Trophoblast cell (in vitro differentiated cells and primary cell): Measurements from ENCODE around the gene UBN1.

Experiments used
- DNase-seq, 2 donors: peaks; one replicate each; pipeline ENCODE4 v3.0.0-alpha.2; 2016
- H2AFZ ChIP-seq: 2 replicates; pipeline ENCODE4 v1.6.1; 2013; ENCODE audit warnings: low read length, moderate library complexity, mild to moderate bottlenecking; ENCODE audit not compliant: insufficient read depth, poor library complexity
- H2AK5ac ChIP-seq: 2 replicates; pipeline ENCODE4 v1.6.1; 2013; ENCODE audit warnings: mild to moderate bottlenecking, low read length
- H2BK120ac ChIP-seq: 2 replicates; pipeline ENCODE4 v1.6.1; 2013; ENCODE audit warnings: low read length, mild to moderate bottlenecking, moderate library complexity; ENCODE audit not compliant: insufficient read depth, poor library complexity
- H2BK12ac ChIP-seq: 2 replicates; pipeline ENCODE4 v1.6.1; 2013; ENCODE audit warnings: mild to moderate bottlenecking, low read length, moderate library complexity
- H2BK5ac ChIP-seq: 2 replicates; pipeline ENCODE4 v1.6.1; 2013; ENCODE audit warnings: low read length, low read depth, moderate library complexity, mild to moderate bottlenecking; ENCODE audit not compliant: poor library complexity
- H3K14ac ChIP-seq: 2 replicates; pipeline ENCODE4 v1.6.1; 2013; ENCODE audit warnings: mild to moderate bottlenecking, low read length
- H3K18ac ChIP-seq: 2 replicates; pipeline ENCODE4 v1.6.1; 2013; ENCODE audit warnings: mild to moderate bottlenecking, low read length
- H3K23ac ChIP-seq: 2 replicates; pipeline ENCODE4 v1.6.1; 2013; ENCODE audit warnings: low read length
- H3K27ac ChIP-seq: 2 replicates; pipeline ENCODE4 v1.5.1; 2013; ENCODE audit warnings: low read depth, mild to moderate bottlenecking, inconsistent platforms, low read length, moderate library complexity
- H3K27me3 ChIP-seq: 2 replicates; pipeline ENCODE4 v1.6.1; 2013; ENCODE audit warnings: inconsistent platforms, mild to moderate bottlenecking, low read length, moderate library complexity; ENCODE audit not compliant: insufficient read depth
- H3K36me3 ChIP-seq, 2 experiments: 1 replicate in 1 of 2; 2 replicates in 1 of 2; pipeline ENCODE4 v1.6.1; 2013; ENCODE audit warnings: low read length in 2 of 2, mild to moderate bottlenecking in 2 of 2, moderate library complexity in 1 of 2; ENCODE audit not compliant: insufficient read depth in 2 of 2, control insufficient read depth in 1 of 2
- H3K4ac ChIP-seq: 2 replicates; pipeline ENCODE4 v1.6.1; 2013; ENCODE audit warnings: low read depth, mild to moderate bottlenecking, low read length, moderate library complexity
- H3K4me1 ChIP-seq, 2 experiments: 1 replicate in 1 of 2; 2 replicates in 1 of 2; pipeline ENCODE4 v1.6.1; 2013; ENCODE audit warnings: low read length in 2 of 2, mild to moderate bottlenecking in 2 of 2, moderate library complexity in 1 of 2; ENCODE audit not compliant: insufficient read depth in 2 of 2, control insufficient read depth in 1 of 2
- H3K4me2 ChIP-seq: 2 replicates; pipeline ENCODE4 v1.6.1; 2013; ENCODE audit warnings: inconsistent platforms, mild to moderate bottlenecking, low read length, moderate library complexity
- H3K4me3 ChIP-seq: 2 replicates; pipeline ENCODE4 v1.5.1; 2013; ENCODE audit warnings: mild to moderate bottlenecking, low read depth, low read length, inconsistent platforms
- H3K79me1 ChIP-seq: one replicate; pipeline ENCODE4 v1.6.1; 2013; ENCODE audit warnings: low read length
- H3K79me2 ChIP-seq: 2 replicates; pipeline ENCODE4 v1.6.1; 2013; ENCODE audit warnings: low read length, mild to moderate bottlenecking; ENCODE audit not compliant: control insufficient read depth, insufficient read depth, poor library complexity
- H3K9ac ChIP-seq: 2 replicates; pipeline ENCODE4 v1.6.1; 2013; ENCODE audit warnings: mild to moderate bottlenecking, low read length
- H3K9me3 ChIP-seq: 2 replicates; pipeline ENCODE4 v1.6.1; 2013; ENCODE audit warnings: low read depth, mild to moderate bottlenecking, control low read depth, inconsistent platforms, low read length; ENCODE audit not compliant: insufficient read depth
- H4K12ac ChIP-seq: 2 replicates; pipeline ENCODE4 v1.6.1; 2013; ENCODE audit warnings: low read depth, mild to moderate bottlenecking, low read length, moderate library complexity
- H4K8ac ChIP-seq: 2 replicates; pipeline ENCODE4 v1.6.1; 2013; ENCODE audit warnings: low read depth, mild to moderate bottlenecking, low read length, moderate library complexity
- H4K91ac ChIP-seq: one replicate; pipeline ENCODE4 v1.6.1; 2013; ENCODE audit warnings: low read depth, mild to moderate bottlenecking, low read length, moderate library complexity
- WGBS: extraction: QIAGEN DNeasy Blood & Tissue Kit; methylation state at CpG from one replicate; pipeline ENCODE4 v1.1.7; 2013; ENCODE audit warnings: missing lambda C conversion rate; ENCODE audit not compliant: insufficient read length, insufficient coverage; ENCODE audit errors: extremely low coverage; 5-methylcytosine and 5-hydroxymethylcytosine counted together

The UBN1 gene

DNA sequence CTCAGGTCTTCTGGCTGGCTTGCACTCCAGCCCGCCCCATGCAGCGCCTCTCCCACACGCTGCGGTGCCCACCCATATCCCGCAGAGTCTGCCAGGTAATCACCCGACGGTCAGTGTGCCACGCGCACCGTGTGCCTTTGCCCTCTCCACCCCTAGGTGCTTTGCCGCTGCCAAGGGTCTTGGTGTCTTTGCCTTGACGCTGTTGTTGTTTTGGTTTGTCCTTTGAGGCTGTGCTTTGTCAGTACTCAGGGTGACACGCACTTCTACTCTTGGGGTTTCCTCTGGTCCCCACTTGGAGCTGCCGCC lies 30.1 kb downstream of the UBN1 start:
- Histone ChIP-seq H3K23ac (no peak overlapping the region), H3K79me1 (no peaks in the 10 kb centered on the region), H2BK120ac (no peak overlapping the region), H3K27ac (no peak overlapping the region), H3K4ac (no peak overlapping the region), H3K9me3 (no peaks in the 10 kb centered on the region), H3K18ac (no peak overlapping the region), H3K4me1 (no peaks in the 10 kb centered on the region), H4K8ac (no peak overlapping the region), H3K4me3 (no peak overlapping the region), H3K27me3 (no peaks in the 10 kb centered on the region), H2AK5ac (no peak overlapping the region), H2BK12ac (no peak overlapping the region), H3K79me2 (no peaks in the 10 kb centered on the region), H4K12ac (no peak overlapping the region), H3K14ac (no peak overlapping the region), H4K91ac (no peak overlapping the region), H3K4me2 (no peak overlapping the region), H2AFZ (no peak overlapping the region), H2BK5ac (no peak overlapping the region), H3K9ac (no peak overlapping the region), H3K36me3 (peaks cover 72 to 85% of the 10 kb centered on the region in 2 experiments)
- WGBS: no CpG with 5 or more reads among the region's 14 CpGs
- no peak for DNase-seq

DNA sequence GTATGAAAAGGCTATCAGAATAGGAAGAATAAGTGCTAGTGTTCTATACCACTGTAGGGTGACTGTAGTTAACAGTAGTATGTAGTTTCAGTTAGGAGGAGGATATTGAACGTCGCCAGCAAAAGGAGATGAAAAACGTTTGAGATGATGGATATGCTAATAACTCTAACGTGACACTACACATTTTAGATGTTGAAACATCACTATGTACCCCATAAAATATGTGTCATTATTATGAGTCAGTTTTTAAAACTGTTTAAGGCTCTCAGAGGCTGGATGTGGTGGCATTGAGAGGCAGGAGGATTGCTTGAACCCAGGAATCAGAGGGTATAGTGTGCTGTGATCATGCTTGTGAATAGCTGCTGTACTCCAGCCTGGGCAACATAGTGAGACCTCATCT lies 31.8 kb downstream of the UBN1 start:
- Histone ChIP-seq H2BK120ac (no peak overlapping the region), H3K79me2 (no peaks in the 10 kb centered on the region), H4K12ac (no peak overlapping the region), H3K9me3 (peaks cover 3% of the 10 kb centered on the region), H2BK5ac (no peak overlapping the region), H3K4me3 (no peak overlapping the region), H3K14ac (no peak overlapping the region), H3K4me2 (no peak overlapping the region), H3K4ac (no peak overlapping the region), H3K4me1 (no peaks in the 10 kb centered on the region), H3K23ac (no peak overlapping the region), H4K8ac (no peak overlapping the region), H3K27me3 (no peaks in the 10 kb centered on the region), H4K91ac (no peak overlapping the region), H3K9ac (no peak overlapping the region), H3K79me1 (no peaks in the 10 kb centered on the region), H3K27ac (no peak overlapping the region), H2BK12ac (no peak overlapping the region), H3K36me3 (peaks cover 78 to 85% of the 10 kb centered on the region in 2 experiments), H2AK5ac (no peak overlapping the region), H3K18ac (no peak overlapping the region), H2AFZ (no peak overlapping the region)
- no peak for DNase-seq
- no CpG with 5 or more reads among the region's 4 CpGs for WGBS

DNA sequence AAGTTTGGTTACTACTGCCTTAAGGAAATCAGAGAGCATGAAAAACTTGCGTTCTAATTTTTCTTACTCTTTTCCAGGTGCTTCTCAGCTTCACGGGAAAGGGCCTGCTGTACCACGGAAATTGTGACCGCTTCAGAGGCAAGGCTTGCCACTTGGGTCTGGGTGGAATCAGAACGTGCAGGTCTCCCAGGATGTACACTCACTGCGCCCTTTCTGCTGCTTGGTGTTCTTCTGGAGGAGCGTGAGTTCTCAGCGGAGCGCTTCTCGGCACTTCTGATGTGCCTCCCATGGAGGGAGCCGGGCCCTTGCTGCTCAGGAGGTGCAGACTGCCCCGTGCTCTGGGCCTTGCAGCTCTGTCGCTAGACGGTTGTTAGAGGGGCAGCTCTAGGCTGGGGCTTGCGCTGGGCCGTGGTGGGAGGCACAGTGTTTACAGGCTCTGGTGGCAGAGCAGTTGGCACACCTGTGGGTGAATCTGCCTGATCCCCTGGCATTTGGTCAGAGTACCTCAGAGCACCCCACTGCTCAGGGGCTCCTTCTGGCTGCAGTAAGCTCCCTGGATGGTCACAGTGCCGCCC lies 32.8 kb downstream of the UBN1 start:
- no peak overlapping the region for H4K12ac ChIP-seq

DNA sequence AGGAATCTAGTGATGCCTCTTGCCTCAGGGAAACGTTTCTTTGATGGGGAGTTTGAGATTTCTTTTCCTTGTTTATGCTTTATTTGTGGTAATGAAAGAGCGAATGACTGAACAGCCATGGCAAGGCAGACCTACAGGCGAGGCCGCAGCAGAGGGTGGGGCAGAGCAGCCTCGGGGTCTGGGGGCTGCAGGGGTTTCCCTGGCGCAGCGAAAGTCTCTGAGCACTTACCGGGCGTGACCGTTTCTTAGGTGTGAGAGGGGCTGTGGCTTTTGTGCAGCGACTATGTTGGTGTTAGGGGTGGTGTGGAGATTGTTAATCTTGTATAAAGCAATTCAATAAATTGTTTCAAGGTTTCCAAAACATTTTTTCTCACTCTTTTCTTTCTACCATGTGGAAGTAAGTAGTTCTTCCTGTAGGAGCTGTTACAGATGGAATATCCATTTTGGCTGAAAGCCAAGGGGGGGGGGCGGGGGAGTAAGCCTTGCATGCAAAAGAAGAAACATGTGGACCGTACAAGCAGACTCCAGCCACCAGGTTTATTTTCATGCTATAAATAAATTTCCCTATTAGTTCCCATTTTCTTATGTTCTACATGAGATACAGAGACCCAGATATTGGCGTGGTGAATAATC lies 34.8 kb downstream of the UBN1 start:
- H4K91ac ChIP-seq: no peak overlapping the region
- no peak overlapping the region for H4K12ac ChIP-seq
- WGBS: no CpG with 5 or more reads among the region's 14 CpGs
- no peak overlapping the region for H2AK5ac ChIP-seq
- H2BK12ac ChIP-seq: no peak overlapping the region
- no peak overlapping the region for H2BK5ac ChIP-seq
- H3K4me3 ChIP-seq: no peak overlapping the region
- no peak overlapping the region for H3K18ac ChIP-seq
- H3K79me2 ChIP-seq: no peaks in the 10 kb centered on the region
- no peak overlapping the region for H3K4ac ChIP-seq
- no peak overlapping the region for H3K23ac ChIP-seq
- peaks cover 3% of the 10 kb centered on the region for H3K9me3 ChIP-seq
- no peak overlapping the region for H3K27ac ChIP-seq
- H3K4me2 ChIP-seq: no peak overlapping the region
- DNase-seq: no peak
- no peaks in the 10 kb centered on the region for H3K4me1 ChIP-seq
- H2BK120ac ChIP-seq: no peak overlapping the region
- H2AFZ ChIP-seq: no peak overlapping the region
- H3K9ac ChIP-seq: no peak overlapping the region
- H4K8ac ChIP-seq: no peak overlapping the region
- H3K27me3 ChIP-seq: no peaks in the 10 kb centered on the region
- H3K14ac ChIP-seq: no peak overlapping the region
- peaks cover 75 to 89% of the 10 kb centered on the region in 2 experiments for H3K36me3 ChIP-seq
- no peaks in the 10 kb centered on the region for H3K79me1 ChIP-seq

More for the DNA sequence above, 32.8 kb downstream of the UBN1 start:
- Histone ChIP-seq H3K4me3 (no peak overlapping the region), H3K18ac (no peak overlapping the region), H3K36me3 (peaks cover 78 to 85% of the 10 kb centered on the region in 2 experiments), H2BK12ac (no peak overlapping the region), H3K9ac (no peak overlapping the region), H4K91ac (no peak overlapping the region), H2AFZ (no peak overlapping the region), H3K27me3 (no peaks in the 10 kb centered on the region), H3K4ac (no peak overlapping the region), H3K79me1 (no peaks in the 10 kb centered on the region), H3K4me1 (no peaks in the 10 kb centered on the region), H3K14ac (no peak overlapping the region), H2BK5ac (no peak overlapping the region), H3K4me2 (no peak overlapping the region), H3K9me3 (peaks cover 3% of the 10 kb centered on the region), H3K27ac (no peak overlapping the region), H2AK5ac (no peak overlapping the region), H4K8ac (no peak overlapping the region), H3K79me2 (no peaks in the 10 kb centered on the region), H2BK120ac (no peak overlapping the region), H3K23ac (no peak overlapping the region)
- WGBS: no CpG with 5 or more reads among the region's 17 CpGs
- DNase-seq: no peak
